OCI-LY3 (cell line): ENCODE results near the gene SMIM32.

Experiments used
- EZH2phosphoT487 ChIP-seq: fragments of 200-600 bp; shearing (Covaris generic); IDR thresholded peaks from 2 replicates; pipeline ENCODE4 v1.6.1; 2018; ENCODE audit warnings: antibody characterized with exemption, mixed run types, low read depth
- TF ChIP-seq, protein P1 (sequence below): fragments of 200-600, 300-600 bp; sonication (generic); IDR thresholded peaks from 2 replicates; pipeline ENCODE4 v1.5.1; 2014; ENCODE audit warnings: antibody characterized with exemption, low read length, low read depth

DNA sequence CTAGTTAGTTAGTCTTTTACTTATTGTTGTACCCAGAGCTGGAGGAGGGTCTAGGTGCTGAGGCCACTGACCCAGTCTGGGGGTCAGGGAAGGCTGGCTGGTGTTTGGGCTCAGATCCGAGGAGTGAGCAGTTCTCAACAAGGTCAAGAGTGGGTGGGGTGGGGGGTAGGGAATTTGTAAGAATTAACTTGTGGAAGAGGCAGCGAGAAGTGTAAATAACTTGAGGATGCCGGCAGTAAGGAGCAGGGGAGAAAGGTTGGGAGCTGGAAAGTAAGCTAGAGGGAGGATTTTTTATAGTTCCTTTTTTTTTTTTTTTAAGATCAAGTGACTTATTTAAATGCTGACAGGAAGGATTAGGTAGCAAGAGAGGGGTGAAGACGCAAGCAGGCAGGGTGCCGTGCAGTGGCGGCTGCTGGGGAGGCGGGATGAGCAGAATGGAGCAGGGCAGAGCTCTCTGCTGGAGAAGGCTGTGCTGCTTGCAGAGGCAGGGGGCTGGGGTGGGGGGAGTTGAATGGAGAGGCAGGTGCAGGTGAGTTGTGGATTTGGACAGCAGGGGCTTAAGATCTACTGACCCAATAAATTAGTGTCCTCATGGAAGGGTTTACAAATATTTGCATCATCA lies 35.3 kb upstream of the SMIM32 start:
- TF ChIP-seq, protein P1, sequence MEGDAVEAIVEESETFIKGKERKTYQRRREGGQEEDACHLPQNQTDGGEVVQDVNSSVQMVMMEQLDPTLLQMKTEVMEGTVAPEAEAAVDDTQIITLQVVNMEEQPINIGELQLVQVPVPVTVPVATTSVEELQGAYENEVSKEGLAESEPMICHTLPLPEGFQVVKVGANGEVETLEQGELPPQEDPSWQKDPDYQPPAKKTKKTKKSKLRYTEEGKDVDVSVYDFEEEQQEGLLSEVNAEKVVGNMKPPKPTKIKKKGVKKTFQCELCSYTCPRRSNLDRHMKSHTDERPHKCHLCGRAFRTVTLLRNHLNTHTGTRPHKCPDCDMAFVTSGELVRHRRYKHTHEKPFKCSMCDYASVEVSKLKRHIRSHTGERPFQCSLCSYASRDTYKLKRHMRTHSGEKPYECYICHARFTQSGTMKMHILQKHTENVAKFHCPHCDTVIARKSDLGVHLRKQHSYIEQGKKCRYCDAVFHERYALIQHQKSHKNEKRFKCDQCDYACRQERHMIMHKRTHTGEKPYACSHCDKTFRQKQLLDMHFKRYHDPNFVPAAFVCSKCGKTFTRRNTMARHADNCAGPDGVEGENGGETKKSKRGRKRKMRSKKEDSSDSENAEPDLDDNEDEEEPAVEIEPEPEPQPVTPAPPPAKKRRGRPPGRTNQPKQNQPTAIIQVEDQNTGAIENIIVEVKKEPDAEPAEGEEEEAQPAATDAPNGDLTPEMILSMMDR, result no peak
- no peak for TF ChIP-seq EZH2phosphoT487
